ENCODE results near the gene PLXDC1.

DNA sequence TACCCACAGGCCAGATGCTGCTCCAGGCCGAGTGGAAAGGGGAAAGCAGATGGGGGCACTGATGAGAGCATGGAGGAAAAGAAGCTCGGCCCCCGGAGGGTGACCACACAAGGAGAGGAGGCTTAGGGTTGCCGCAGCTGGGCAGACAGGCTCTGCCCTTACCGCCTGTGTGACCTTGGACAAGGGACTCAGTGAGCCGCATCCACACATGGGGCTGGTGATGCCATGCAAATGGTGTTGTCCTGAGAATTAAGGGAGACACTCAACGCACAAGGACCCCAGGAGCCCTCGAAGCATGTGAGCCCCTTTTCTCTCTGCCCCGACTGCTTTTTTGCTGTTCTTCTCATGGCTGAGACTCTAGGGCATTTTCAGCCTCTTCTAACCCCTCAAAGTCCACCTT is 61.0 kb downstream of the PLXDC1 start:
- TF ChIP-seq ZC3H10 (CRISPR knock-in tag; IDR thresholded peaks at IDR 0.05) (no peak), GLIS3 (CRISPR knock-in tag; IDR thresholded peaks at IDR 0.05) (no peak), ZFP30 (CRISPR knock-in tag; IDR thresholded peaks at IDR 0.05) (no peak), ZNF565 (CRISPR knock-in tag; conservative IDR thresholded peaks at IDR 0.05; ENCODE audit: low read depth) (no peak), ESRRG (CRISPR knock-in tag; IDR thresholded peaks at IDR 0.05) (no peak), RARB (CRISPR knock-in tag; IDR thresholded peaks at IDR 0.05) (no peak), TOX (CRISPR knock-in tag; IDR thresholded peaks at IDR 0.05; ENCODE audit: borderline replicate concordance) (no peak), ARNTL (CRISPR knock-in tag; IDR thresholded peaks at IDR 0.05; ENCODE audit: borderline replicate concordance, low read depth) (no peak), ZFP3 (CRISPR knock-in tag; IDR thresholded peaks at IDR 0.05) (no peak), OSR1 (CRISPR knock-in tag; IDR thresholded peaks at IDR 0.05) (no peak)
- TF ChIP-seq, protein P1, sequence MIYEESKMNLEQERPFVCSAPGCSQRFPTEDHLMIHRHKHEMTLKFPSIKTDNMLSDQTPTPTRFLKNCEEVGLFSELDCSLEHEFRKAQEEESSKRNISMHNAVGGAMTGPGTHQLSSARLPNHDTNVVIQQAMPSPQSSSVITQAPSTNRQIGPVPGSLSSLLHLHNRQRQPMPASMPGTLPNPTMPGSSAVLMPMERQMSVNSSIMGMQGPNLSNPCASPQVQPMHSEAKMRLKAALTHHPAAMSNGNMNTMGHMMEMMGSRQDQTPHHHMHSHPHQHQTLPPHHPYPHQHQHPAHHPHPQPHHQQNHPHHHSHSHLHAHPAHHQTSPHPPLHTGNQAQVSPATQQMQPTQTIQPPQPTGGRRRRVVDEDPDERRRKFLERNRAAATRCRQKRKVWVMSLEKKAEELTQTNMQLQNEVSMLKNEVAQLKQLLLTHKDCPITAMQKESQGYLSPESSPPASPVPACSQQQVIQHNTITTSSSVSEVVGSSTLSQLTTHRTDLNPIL (CRISPR knock-in tag; IDR thresholded peaks at IDR 0.05; ENCODE audit: low read depth): no peak
- TF ChIP-seq, protein P2, sequence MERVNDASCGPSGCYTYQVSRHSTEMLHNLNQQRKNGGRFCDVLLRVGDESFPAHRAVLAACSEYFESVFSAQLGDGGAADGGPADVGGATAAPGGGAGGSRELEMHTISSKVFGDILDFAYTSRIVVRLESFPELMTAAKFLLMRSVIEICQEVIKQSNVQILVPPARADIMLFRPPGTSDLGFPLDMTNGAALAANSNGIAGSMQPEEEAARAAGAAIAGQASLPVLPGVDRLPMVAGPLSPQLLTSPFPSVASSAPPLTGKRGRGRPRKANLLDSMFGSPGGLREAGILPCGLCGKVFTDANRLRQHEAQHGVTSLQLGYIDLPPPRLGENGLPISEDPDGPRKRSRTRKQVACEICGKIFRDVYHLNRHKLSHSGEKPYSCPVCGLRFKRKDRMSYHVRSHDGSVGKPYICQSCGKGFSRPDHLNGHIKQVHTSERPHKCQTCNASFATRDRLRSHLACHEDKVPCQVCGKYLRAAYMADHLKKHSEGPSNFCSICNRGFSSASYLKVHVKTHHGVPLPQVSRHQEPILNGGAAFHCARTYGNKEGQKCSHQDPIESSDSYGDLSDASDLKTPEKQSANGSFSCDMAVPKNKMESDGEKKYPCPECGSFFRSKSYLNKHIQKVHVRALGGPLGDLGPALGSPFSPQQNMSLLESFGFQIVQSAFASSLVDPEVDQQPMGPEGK (CRISPR knock-in tag; IDR thresholded peaks at IDR 0.05; ENCODE audit: borderline replicate concordance): no peak

Measured in SK-N-SH treated with all-trans-retinoic acid at 6 μM for 48 hours (cell line).